ENCODE measurements around the gene PSAPL1.

GRCh38 chr4:7441201-7441600, 6.5 kb upstream of the PSAPL1 start:
- no peak for TF ChIP-seq PHF8 (conservative IDR thresholded peaks at IDR 0.05; ENCODE audit: low read depth, low read length)
- TF ChIP-seq CTCF (IDR thresholded peaks at IDR 0.05; ENCODE audit: control extremely low read depth in 1 of 3, insufficient read depth in 1 of 3, low read depth in 1 of 3, low read length in 3 of 3) = no peak
- no peak for TF ChIP-seq SP4 (IDR thresholded peaks at IDR 0.05; ENCODE audit: low read length)
- no peak for TF ChIP-seq POLR2AphosphoS5 (IDR thresholded peaks at IDR 0.05; ENCODE audit: low read depth, low read length)
- TF ChIP-seq RAD21 (IDR thresholded peaks at IDR 0.05 in 1 of 2, conservative IDR thresholded peaks at IDR 0.05 in 1 of 2; ENCODE audit: low read depth in 2 of 2, low read length in 2 of 2) = no peak
- TF ChIP-seq EZH2 (IDR thresholded peaks at IDR 0.05; ENCODE audit: low read depth, low read length, severe bottlenecking) = no peak
- TF ChIP-seq EP300 (IDR thresholded peaks at IDR 0.05; ENCODE audit: borderline replicate concordance in 1 of 2, low read depth in 2 of 2, low read length in 2 of 2) = no peak
- no peak for TF ChIP-seq CREB1 (IDR thresholded peaks at IDR 0.05)

Data from H1 (cell line).